Head of caudate nucleus (tissue), 42 donors: ENCODE results near the gene PPFIA1.
A peak's percentile ranks its signal among the peaks of the same experiment; 100 is the strongest.
"Not testable (repeated sequence)": the region's sequence is repeated elsewhere in the genome, so short reads cannot be mapped to it uniquely, and the experiment has no call there.

Experiments used
- DNase-seq, 42 donors: peaks; one replicate each; pipeline versions ENCODE4 v3.0.0 to v3.0.0-alpha.2; 2020 to 2021; ENCODE audit warnings: mixed read lengths in 7 of 42
- intact Hi-C: fragments of 100-400 bp; cut with DNase I; formaldehyde crosslinking; loops from one replicate; pipeline ENCODE4 v1.15.0; 2022

PPFIA1 gene

DNA sequence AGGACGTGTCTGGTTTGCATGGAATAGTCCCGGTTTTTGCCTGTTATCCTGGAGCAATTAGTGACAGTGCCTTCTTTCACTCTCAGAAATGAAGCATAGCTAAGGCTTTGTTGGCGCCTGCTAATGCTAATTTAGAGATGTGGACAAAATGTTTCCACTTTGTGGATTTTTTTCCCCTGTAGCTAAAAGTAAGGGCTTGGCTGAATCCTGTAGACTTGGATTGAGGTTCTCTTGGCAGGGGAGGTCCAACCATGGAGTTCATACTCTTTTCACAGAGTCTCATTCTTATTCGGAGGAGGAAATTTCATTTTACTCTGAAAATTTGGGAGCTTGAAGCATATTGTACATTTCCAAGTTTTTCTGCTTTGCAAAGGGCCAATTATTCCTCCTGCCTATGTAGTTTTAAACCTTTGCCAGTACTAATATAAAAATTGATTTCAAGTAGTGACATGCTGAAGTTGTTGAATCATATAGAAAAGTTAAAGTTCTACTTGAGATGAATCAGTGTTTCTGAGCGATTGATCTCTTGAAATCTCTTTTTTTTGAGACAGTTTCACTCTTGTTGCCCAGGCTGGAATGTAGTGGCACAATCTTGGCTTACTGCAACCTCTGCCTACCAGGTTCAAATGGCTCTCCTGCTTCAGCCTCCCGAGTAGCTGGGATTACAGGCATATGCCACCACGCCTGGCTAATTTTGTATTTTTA, 20.0 kb downstream of the PPFIA1 start:
- intact Hi-C loops: no loop called here
- DNase-seq: peak in 4 of 42 donors; percentile 28 to 43 (median 35)

GRCh38 chr11:70292166-70292565, 21.7 kb downstream of the PPFIA1 start:
- DNase-seq: no peak
- intact Hi-C loops: no loop called here

DNA sequence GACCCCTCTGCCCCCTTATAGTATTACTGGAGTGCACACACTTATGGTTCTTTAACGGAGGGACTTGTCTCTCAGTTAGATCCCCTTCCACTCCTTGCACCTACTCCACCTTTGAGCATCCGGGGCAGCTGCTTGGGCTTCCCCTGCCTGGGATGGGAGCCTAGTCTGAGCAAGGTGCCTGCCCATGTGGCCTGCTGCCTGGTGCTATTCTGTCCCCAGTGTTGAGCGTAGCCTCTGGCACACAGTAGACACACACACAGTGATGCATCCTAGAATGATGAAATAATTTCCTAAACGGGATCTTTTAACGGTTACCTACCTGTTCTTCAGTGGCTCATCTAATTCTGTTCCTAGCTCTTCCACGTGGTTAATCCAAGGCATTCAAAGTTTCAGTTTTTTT, 22.4 kb downstream of the PPFIA1 start:
- intact Hi-C loops: no loop called here
- DNase-seq: peak in 5 of 42 donors; percentile 21 to 47 (median 26)

DNA sequence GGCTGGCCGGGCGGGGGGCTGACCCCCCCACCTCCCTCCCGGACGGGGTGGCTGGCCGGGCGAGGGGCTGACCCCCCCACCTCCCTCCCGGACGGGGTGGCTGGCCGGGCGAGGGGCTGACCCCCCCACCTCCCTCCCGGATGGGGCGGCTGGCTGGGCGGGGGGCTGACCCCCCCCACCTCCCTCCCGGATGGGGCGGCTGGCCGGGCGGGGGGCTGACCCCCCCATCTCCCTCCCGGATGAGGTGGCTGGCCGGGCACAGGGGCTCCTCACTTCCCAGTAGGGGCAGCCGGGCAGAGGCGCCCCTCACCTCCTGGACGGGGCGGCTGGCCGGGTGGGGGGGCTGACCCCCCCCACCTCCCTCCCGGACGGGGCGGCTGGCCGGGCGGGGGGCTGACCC, 24.7 kb downstream of the PPFIA1 start:
- intact Hi-C loops: not testable (repeated sequence)
- DNase-seq: peak in 1 of 42 donors; percentile 18

DNA sequence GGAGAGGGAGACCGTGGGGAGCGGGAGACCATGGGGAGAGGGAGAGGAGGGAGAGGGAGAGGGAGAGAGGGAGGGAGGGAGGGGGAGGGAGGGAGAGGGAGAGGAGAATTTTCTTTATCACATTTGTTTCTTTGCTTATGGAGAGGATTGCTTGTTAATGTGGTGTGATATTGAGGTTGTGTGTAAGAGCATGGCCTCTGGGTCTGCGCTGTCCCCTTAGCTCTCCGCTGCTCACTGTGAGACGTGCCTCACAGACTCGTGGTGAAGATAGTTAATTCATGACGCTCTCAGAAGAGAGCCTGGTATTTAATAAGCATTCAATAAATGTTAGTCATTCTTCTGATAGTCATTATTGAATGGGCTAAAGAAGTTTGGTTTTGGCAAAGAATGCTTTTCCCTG, 26.2 kb downstream of the PPFIA1 start:
- intact Hi-C loops: no loop called here
- no peak for DNase-seq

GRCh38 chr11:70297341-70297740, 26.9 kb downstream of the PPFIA1 start:
- peak in 1 of 42 donors; percentile 7 for DNase-seq
- intact Hi-C loops: no loop called here

- peak in 9 of 42 donors; percentile 10 to 45 (median 28) for DNase-seq
- intact Hi-C loops: no loop called here
Observed at GRCh38 chr11:70298243-70298915, 27.9 kb downstream of the PPFIA1 start.

DNA sequence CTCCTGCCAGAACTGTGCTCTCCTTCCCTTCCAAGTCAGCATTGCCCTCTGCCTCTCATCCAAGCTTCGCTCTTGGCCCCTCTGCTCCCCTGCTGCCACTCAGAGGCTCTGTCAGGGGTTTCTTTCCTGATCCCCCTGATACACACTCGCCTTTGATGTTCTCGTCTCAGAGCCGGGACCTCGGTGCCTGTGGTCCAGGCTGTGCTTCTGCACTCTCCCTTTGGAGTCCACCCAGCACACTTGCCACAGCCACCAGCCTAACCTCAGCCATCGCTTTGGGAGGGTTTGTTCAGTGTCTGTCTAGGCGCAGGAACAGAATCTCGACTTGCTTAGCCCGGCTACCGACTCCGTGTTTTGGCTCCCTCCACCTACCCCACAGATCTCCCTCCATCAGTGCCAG, 29.1 kb downstream of the PPFIA1 start:
- DNase-seq: peak in 1 of 42 donors; percentile 33
- intact Hi-C loops: no loop called here

GRCh38 chr11:70301191-70301590, 30.7 kb downstream of the PPFIA1 start:
- intact Hi-C loops: no loop called here

DNA sequence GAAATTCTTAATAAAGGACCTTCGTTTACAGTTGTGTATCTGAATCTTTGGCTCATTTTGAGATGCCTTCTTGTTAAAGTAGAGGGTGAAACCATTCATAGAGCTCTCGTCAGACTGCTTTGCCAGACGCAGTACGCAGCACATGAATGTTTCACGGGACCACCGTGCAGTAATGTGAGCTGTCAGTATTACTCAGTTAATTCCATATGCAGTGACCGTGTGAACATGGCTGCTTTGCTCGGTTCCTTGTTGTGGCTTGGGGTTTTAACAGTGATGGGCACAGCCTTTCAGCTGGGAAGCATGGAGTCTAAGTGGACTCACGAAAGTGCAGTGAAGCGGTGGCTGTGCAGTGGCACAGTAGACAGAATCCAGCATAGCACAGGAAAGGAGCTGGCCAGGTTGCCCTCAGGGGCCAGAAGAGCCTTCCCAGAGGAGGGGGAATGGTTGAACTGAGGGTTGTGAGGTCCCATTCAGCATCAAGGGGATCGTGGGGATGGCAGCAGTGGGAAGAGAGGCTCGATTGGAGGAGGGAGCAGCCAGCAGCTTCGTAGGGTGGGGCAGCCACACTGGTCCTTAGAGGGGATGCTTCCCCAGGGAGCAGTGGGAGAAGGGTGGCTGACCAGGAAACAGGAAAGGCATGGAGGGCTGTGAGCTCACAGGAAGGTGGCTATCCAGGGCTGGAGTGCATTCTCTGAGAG, 31.4 kb downstream of the PPFIA1 start:
- intact Hi-C loops: no loop called here
- DNase-seq: peak in 1 of 42 donors; percentile 35

More at GRCh38 chr11:70301191-70301590, 30.7 kb downstream of the PPFIA1 start:
- DNase-seq: peak in 1 of 42 donors; percentile 11

- no peak for DNase-seq
- intact Hi-C loops: no loop called here
Observed at GRCh38 chr11:70302419-70302752, 31.9 kb downstream of the PPFIA1 start.

DNA sequence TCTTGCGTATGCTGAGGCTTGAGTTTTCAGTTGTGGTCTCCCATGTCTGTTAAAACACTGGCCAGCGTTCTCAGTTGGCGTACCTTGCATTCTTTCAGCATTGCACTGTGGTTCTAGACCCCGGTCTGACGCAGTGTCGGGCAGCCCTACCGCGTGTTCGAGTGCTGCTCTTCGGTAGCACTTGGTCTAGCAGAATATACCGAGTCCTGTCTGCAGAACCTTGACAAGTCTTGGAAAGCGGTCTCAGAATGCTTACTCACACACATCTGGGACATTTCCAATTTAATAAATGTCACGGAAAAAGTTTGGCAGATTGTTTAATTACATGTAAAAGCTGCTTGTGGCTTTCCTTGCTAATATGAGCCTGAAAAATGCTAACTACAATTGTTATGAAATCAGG, 32.6 kb downstream of the PPFIA1 start:
- intact Hi-C loops: no loop called here
- DNase-seq: no peak

- no peak for DNase-seq
- intact Hi-C loops: no loop called here
Observed at GRCh38 chr11:70304208-70304603, 33.7 kb downstream of the PPFIA1 start.

DNA sequence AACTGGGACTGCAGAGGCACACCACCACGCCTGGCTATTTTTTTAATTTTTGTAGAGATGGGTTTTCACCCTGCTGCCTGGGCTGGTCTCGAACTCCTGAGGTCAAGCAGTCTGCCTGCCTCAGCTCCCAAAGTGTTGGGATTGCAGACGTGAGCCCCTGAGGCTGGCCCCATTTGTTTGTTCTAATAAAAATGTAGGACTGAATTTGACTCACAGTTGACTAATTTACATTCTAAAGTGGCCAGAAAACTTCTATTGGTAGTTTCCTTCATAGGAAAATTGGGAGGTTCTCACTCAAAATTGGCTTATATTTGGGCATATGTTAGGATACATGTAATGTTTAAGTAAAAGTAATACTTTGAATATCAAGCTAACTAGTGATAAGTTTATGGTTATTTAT, 35.0 kb downstream of the PPFIA1 start:
- DNase-seq: no peak

DNA sequence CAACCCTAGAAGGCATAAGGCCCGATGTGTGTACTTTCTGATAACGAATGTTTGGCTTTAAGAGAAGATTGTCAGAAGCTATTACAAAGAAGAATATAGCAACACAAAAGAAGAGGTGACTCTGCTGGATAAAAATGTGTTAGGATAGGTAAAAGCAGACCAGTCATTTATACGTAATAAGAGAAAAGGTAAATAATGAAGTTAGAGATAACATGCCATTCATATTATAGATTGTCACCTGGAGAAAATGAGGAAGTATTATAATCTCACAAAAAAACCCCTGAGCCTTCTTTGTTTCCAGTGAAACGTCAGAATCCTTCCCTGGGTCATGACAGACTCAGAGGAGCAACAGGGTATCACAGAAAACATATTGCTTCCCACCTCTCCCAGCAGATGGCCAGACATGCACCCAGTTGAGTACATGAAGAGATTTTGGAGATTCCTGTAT, 36.1 kb downstream of the PPFIA1 start:
- DNase-seq: no peak
- intact Hi-C loops: no loop called here

More for the DNA sequence above, 35.0 kb downstream of the PPFIA1 start:
- intact Hi-C loops: no loop called here

- intact Hi-C loops: no loop called here
Observed at GRCh38 chr11:70307176-70307575, 36.7 kb downstream of the PPFIA1 start.

GRCh38 chr11:70311616-70312015, 41.1 kb downstream of the PPFIA1 start:
- intact Hi-C loops: no loop called here
- no peak for DNase-seq

More at GRCh38 chr11:70307176-70307575, 36.7 kb downstream of the PPFIA1 start:
- DNase-seq: no peak

GRCh38 chr11:70312401-70313357, 42.2 kb downstream of the PPFIA1 start:
- no peak for DNase-seq
- intact Hi-C loops: no loop called here

- intact Hi-C loops: no loop called here
- no peak for DNase-seq
Observed at GRCh38 chr11:70313945-70314344, 43.5 kb downstream of the PPFIA1 start.
